Mesothelial cell of epicardium (in vitro differentiated cells): ENCODE results near the gene KANSL1. TPM values are rescaled to one million over a fixed set of nuclear protein-coding genes. Genes with fewer than 3 reads are reported as not detected.

ENCODE experiments used
- DNase-seq, 2 experiments: peaks; one replicate each; pipeline ENCODE4 v3.0.0; 2021; ENCODE audit warnings: low spot score in 2 of 2; ENCODE audit not compliant: unreplicated experiment in 2 of 2
- H3K27ac Mint-ChIP-seq: 2 replicates; pipeline ENCODE4 v1.8.0; 2021; ENCODE audit warnings: mixed read lengths
- H3K27me3 Mint-ChIP-seq: 2 replicates; pipeline ENCODE4 v1.8.0; 2021; ENCODE audit warnings: low read depth, mixed read lengths
- H3K36me3 Mint-ChIP-seq: 2 replicates; pipeline ENCODE4 v1.8.0; 2021; ENCODE audit warnings: mixed read lengths
- H3K4me1 Mint-ChIP-seq: 2 replicates; pipeline ENCODE4 v1.8.0; 2021; ENCODE audit warnings: mixed read lengths
- H3K4me3 Mint-ChIP-seq: 2 replicates; pipeline ENCODE4 v1.8.0; 2021; ENCODE audit warnings: mild to moderate bottlenecking, moderate library complexity, mixed read lengths
- H3K9me3 Mint-ChIP-seq: 2 replicates; pipeline ENCODE4 v1.8.0; 2021; ENCODE audit warnings: mixed read lengths
- CTCF ChIP-seq: fragments of 200-600 bp; sonication (generic); IDR thresholded peaks from one replicate; pipeline ENCODE4 v1.5.0; 2021; ENCODE audit warnings: antibody characterized with exemption; ENCODE audit not compliant: unreplicated experiment
- total RNA-seq: library from RNA; stranded (reverse); gene quantifications from 3 replicates; pipeline ENCODE4 v1.2.1, GENCODE V29; 2021

KANSL1 gene
- total RNA-seq, 1 donor from 2014 or later: 189 TPM

- TF ChIP-seq CTCF: no peak
- peaks cover 15% of the 10 kb centered on the region for H3K4me1 Mint-ChIP-seq
- H3K4me3 Mint-ChIP-seq: no peak overlapping the region
- no peaks in the 10 kb centered on the region for H3K9me3 Mint-ChIP-seq
- H3K36me3 Mint-ChIP-seq: peaks cover 20% of the 10 kb centered on the region
- no peak for DNase-seq
- H3K27me3 Mint-ChIP-seq: no peaks in the 10 kb centered on the region
- H3K27ac Mint-ChIP-seq: no peak overlapping the region
These were observed 112.9 kb downstream of the KANSL1 start for GRCh38 chr17:46080118-46081017.

GRCh38 chr17:46078675-46079074 lies 114.6 kb downstream of the KANSL1 start:
- Mint-ChIP-seq H3K27ac (peak overlapping the region; percentile 33), H3K36me3 (peaks cover 20% of the 10 kb centered on the region), H3K4me3 (no peak overlapping the region), H3K4me1 (peaks cover 18% of the 10 kb centered on the region), H3K9me3 (no peaks in the 10 kb centered on the region), H3K27me3 (no peaks in the 10 kb centered on the region)
- DNase-seq: no peak
- no peak for TF ChIP-seq CTCF

- no peak for DNase-seq
- Mint-ChIP-seq H3K36me3 (peaks cover 18% of the 10 kb centered on the region), H3K4me3 (no peak overlapping the region), H3K4me1 (peaks cover 35% of the 10 kb centered on the region), H3K27ac (peak overlapping the region; percentile 72), H3K27me3 (no peaks in the 10 kb centered on the region), H3K9me3 (no peaks in the 10 kb centered on the region)
- no peak for TF ChIP-seq CTCF
These were observed 118.7 kb downstream of the KANSL1 start for GRCh38 chr17:46074540-46074939.

- TF ChIP-seq CTCF: no peak
- peaks cover 32% of the 10 kb centered on the region for H3K4me1 Mint-ChIP-seq
- H3K9me3 Mint-ChIP-seq: no peaks in the 10 kb centered on the region
- H3K27me3 Mint-ChIP-seq: no peaks in the 10 kb centered on the region
- H3K4me3 Mint-ChIP-seq: no peak overlapping the region
- H3K36me3 Mint-ChIP-seq: peaks cover 15% of the 10 kb centered on the region
- H3K27ac Mint-ChIP-seq: peak overlapping the region; percentile 98
- no peak for DNase-seq
These were observed 120.2 kb downstream of the KANSL1 start for GRCh38 chr17:46072998-46073397.

- H3K4me1 Mint-ChIP-seq: peaks cover 32% of the 10 kb centered on the region
- H3K27me3 Mint-ChIP-seq: no peaks in the 10 kb centered on the region
- H3K36me3 Mint-ChIP-seq: peaks cover 21% of the 10 kb centered on the region
- no peak overlapping the region for H3K4me3 Mint-ChIP-seq
- no peak for DNase-seq
- no peaks in the 10 kb centered on the region for H3K9me3 Mint-ChIP-seq
- H3K27ac Mint-ChIP-seq: peak overlapping the region; percentile 98
- no peak for TF ChIP-seq CTCF
These were observed 121.4 kb downstream of the KANSL1 start for GRCh38 chr17:46071796-46072195.
